ENCODE data around the gene TBC1D5.

TBC1D5 gene

DNA sequence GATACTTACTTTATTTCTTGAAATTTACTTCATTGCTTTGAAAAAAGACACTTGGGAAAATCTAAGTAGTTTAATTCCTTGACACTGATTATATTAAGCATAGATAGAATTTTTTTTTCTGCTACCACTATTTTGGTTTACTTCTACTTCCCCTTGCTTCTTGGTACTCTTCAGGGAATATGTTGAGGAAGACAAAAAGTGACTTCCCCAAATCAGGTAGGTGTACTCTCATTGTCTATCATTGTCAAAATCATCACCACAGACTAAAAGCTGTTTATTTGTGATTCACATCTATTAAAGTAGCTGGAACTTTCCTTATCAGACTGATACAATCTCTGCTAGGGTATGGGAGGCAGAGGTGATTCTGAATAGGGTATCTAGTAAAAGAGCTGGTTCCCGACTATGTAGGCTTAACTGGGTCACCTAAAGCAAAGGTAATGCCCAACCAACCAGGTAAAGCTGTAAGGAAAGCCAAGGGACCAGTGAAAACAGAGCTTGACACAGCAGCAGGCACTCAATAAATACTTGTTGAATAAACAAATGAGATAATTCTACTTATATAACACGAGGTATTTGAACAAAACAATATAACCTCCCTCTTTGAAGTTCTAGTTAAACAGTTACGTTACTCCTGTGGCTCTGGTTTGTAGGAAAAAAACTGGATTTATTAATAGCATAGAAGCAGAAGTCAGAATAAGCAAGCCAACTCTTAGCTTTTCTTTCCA lies 510.7 kb downstream of the TBC1D5 start:
- no peak for DNase-seq (ENCODE audit: low read depth, low spot score)

GRCh38 chr3:17227472-17227871 lies 515.0 kb downstream of the TBC1D5 start:
- no peak for DNase-seq (ENCODE audit: low read depth, low spot score)

- no peak for DNase-seq (ENCODE audit: low read depth, low spot score)
These were observed 520.9 kb downstream of the TBC1D5 start for GRCh38 chr3:17221529-17221928.

- no peak for DNase-seq (ENCODE audit: low read depth, low spot score)
These were observed 522.8 kb downstream of the TBC1D5 start for GRCh38 chr3:17219593-17219992.

- DNase-seq (ENCODE audit: low read depth, low spot score) = no peak
These were observed 523.8 kb downstream of the TBC1D5 start for GRCh38 chr3:17218587-17218986.

DNA sequence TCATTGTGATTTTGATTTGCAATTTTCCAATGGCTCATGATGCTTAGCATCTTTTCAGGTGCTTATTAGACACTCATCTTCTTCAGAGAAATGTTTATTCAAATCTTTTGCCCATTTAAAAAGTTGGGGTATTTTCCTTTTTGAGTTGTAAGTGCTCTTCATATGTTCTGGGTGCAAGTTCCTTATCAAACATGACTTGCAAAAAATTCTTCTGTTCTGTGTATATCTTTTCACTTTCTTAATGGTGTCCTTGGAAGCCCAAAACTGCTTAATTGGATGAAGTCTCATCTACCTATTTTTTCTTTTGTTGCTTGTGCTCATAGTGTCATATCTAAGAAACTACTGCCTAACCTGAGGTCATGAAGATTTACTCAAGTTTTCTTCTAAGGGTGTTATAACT lies 524.8 kb downstream of the TBC1D5 start:
- no peak for DNase-seq (ENCODE audit: low read depth, low spot score)

DNA sequence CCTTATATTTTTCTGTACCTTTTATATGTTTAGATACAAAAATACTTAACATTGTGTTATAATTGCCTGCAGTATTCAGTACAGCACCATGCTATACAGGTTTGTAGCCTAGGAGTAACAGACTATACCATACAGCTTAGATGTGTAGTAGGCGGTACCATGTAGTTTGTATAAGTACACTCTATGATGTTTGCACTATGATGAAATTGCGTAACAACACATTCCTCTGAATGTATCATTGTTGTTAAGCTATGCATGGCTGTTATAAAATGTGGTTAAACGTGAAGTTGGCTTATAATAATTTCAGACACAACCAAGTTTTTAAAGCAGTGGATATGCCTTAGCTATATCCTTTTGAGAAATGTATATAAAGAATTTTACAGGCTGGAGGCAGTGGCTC lies 529.3 kb downstream of the TBC1D5 start:
- DNase-seq (ENCODE audit: low read depth, low spot score) = no peak

GRCh38 chr3:17207979-17208378 lies 534.5 kb downstream of the TBC1D5 start:
- DNase-seq (ENCODE audit: low read depth, low spot score) = no peak

DNA sequence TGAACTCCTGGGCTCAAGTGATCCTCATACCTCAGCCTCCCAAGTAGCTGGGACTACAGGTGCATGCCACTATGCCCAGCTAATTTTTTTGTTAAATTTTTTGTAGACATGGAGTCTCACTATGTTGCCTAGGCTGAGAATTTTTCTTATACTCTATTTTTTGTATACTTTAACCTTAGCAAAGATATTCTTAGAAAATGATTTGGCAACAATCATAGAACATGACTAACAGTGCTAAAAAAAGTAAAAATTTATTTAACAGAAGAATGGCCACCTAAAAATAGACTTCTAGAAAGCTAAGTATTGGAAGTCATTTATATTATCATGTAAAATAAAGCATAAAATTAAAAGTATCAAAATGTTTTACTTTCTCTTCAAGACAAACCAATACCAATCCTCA lies 535.4 kb downstream of the TBC1D5 start:
- DNase-seq (ENCODE audit: low read depth, low spot score) = no peak

DNA sequence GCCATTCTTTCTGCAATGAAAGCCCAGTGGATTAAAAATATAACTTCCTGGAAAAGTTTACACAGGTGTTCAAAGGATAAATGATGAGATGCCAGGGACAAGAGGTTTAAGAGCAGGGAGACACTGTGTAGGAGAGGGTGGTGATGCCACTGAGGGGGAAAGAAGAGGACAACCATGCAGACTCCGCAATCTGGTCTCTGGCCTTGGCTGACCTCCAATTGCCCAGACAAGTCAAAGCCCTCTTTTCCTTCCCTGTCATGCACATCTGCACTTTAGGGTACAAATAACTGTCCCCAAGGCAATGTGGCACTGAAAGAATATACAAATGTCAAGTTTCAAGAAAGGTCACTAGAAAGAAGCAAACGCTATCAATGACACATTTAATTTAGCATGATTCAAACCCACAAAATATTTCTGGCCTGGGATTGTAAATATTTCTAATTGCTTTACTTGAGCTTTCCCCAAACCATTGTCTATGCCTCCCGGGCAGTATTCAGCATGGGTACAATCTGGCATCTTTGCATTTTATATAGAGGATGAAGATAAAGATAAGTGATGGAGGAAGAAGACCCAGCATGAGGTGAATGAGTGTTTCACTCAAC lies 538.3 kb downstream of the TBC1D5 start:
- DNase-seq (ENCODE audit: low read depth, low spot score) = no peak

DNA sequence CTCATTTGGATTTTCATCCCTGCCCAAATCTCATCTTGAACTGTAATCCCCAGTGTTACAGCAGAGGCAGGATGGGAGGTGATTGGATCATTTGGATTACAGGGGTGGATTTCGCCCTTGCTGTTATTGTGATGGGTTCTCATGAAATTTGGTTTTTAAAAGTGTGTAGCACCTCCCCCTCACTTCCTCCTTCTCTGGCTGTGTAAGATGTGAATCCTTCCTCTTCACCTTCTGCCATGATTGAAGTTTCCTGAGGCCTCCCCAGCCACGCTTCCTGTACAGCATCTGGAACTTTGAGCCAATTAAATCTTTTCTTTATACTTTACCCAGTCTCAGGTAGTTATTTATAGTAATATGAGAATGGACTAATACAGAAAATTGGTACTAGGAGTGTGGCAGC lies 540.9 kb downstream of the TBC1D5 start:
- no peak for DNase-seq (ENCODE audit: low read depth, low spot score)

- DNase-seq (ENCODE audit: low read depth, low spot score) = peak; percentile 20
These were observed 546.4 kb downstream of the TBC1D5 start for GRCh38 chr3:17195856-17196604.

- DNase-seq (ENCODE audit: low read depth, low spot score) = no peak
These were observed 547.2 kb downstream of the TBC1D5 start for GRCh38 chr3:17195192-17195611.

DNA sequence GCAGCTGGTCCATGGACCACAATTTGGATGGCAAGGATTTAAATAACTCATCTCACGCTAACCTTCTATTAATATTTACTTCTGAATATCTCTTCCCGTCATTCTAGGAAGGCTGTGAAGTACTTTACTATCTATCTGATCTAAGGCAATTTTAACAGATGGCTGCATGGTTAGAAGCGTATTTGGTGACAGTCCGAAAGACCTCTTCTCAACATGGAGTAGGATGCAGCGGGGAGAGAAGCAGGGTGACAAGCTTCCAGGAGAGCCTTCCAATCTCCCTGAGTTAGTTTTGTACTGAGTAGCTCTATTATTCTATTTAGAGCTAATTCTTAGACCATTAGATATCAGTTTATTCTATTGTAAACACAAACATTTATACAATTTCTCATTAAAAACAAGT lies 548.3 kb downstream of the TBC1D5 start:
- no peak for DNase-seq (ENCODE audit: low read depth, low spot score)

GRCh38 chr3:17192995-17193394 lies 549.4 kb downstream of the TBC1D5 start:
- no peak for DNase-seq (ENCODE audit: low read depth, low spot score)

GRCh38 chr3:17190353-17191078 lies 551.9 kb downstream of the TBC1D5 start:
- DNase-seq (ENCODE audit: low read depth, low spot score) = no peak

DNA sequence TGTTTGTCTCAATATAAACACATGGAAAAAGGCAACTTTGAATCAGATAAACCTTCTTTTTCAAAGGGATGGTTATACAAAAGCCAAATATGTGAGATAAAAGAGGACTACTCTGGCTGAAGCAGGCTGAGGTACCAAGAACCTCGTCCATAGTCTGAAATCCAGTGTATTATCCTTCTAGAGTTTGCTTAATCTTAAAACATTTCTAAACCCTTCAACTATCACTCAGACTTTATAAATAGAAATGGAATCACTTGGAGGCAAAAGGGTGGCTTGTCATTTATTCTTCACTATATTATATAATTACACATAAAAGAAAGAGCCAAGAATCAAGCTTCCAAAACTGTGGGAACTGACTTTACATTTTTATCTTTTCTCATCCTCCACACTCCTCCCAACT lies 554.1 kb downstream of the TBC1D5 start:
- no peak for DNase-seq (ENCODE audit: low read depth, low spot score)

DNA sequence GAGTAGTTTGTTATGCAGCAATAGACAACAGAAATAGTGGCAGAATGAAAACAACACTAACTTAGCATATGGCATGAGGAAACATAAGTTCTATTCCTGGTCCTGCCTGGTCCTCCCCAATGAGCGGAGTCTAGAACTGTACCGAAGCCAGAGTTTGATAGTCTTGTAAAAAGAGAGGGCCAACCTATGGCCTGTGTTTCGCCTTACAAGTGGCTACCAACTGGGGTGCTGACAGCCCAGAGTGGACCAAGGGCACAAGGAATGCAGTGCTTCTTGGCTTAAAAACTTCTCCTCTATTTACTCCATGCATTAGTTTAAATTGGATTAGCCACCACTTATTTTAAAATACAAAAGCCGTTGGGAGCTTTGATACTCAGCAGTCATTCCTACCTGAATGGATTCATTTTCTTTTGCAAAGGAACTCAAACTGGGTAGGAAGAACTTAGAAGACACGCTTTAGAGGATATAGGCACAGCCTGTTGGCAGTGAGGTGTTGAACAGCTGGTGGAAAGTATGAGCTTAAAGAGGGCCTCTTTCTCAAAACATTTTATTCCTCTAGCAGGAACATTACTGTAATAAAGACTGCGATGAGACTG lies 554.7 kb downstream of the TBC1D5 start:
- no peak for DNase-seq (ENCODE audit: low read depth, low spot score)

- no peak for DNase-seq (ENCODE audit: low read depth, low spot score)
These were observed 558.4 kb downstream of the TBC1D5 start for GRCh38 chr3:17183951-17184550.

DNA sequence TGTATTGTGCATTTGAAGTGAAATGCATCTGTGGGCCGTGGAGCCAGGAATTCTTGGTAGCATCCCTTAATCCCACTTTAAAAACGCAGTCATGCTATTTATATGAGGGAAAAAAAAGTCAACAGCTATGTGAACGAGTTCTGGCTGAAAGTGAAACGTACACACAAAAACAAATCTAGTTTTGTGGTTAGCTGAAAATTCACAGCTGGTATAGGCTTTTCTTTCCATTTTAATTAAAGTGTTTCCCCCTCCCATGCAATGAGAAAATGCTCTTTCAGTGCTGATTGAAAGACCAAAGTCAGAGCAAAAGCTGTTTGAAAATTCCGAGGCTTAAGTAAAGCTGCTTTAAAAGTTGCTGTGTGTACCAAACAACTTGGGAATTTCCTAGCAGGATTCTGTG lies 560.3 kb downstream of the TBC1D5 start:
- no peak for DNase-seq (ENCODE audit: low read depth, low spot score)

DNA sequence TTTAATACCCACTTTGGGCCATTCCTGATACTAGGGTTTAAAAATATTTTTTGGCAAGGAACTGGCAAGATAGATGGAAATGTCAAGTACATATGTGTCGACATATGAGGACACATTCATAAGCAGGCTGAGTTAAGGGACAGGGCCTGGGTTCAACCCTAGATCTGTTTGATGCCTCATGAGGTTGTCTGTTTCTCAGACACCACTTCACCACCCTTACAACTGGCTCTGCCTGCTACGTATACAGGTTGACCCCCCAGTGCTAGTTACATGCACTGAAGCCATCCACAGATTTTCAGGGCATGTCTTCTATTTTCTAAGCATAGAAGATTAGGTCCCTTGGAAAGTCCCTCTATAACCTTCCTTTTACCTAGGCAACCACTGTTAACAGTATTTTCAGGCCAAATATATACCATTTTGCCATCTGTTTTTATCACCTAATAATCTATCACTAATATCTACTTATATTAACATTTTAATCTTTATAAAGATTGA lies 561.0 kb downstream of the TBC1D5 start:
- DNase-seq (ENCODE audit: low read depth, low spot score) = no peak

Measured in ELF-1 (cell line).